HG03432 (cell line): Measurements from ENCODE around the gene WNK2.

Experiments
- ATAC-seq: cut with Tn5 transposase; IDR thresholded peaks from one replicate; pipeline ENCODE4 v1.9.1; 2021; ENCODE audit warnings: mild to moderate bottlenecking, moderate library complexity; ENCODE audit not compliant: unreplicated experiment

Gene WNK2

GRCh38 chr9:93252781-93253530 lies 69.0 kb downstream of the WNK2 start:
- no peak for ATAC-seq

- no peak for ATAC-seq
These were observed 69.7 kb downstream of the WNK2 start for GRCh38 chr9:93253633-93254032.

GRCh38 chr9:93254061-93254481 lies 70.1 kb downstream of the WNK2 start:
- ATAC-seq = no peak

GRCh38 chr9:93254806-93255493 lies 71.0 kb downstream of the WNK2 start:
- no peak for ATAC-seq

- ATAC-seq = no peak
These were observed 71.5 kb downstream of the WNK2 start for GRCh38 chr9:93255494-93255867.

GRCh38 chr9:93255994-93256877 lies 72.3 kb downstream of the WNK2 start:
- no peak for ATAC-seq

GRCh38 chr9:93256878-93257807 lies 73.2 kb downstream of the WNK2 start:
- no peak for ATAC-seq

- no peak for ATAC-seq
These were observed 73.9 kb downstream of the WNK2 start for GRCh38 chr9:93257808-93258331.

GRCh38 chr9:93258419-93258817 lies 74.5 kb downstream of the WNK2 start:
- no peak for ATAC-seq

GRCh38 chr9:93258818-93259489 lies 75.0 kb downstream of the WNK2 start:
- ATAC-seq = no peak

GRCh38 chr9:93259490-93260262 lies 75.7 kb downstream of the WNK2 start:
- no peak for ATAC-seq

GRCh38 chr9:93260263-93261066 lies 76.5 kb downstream of the WNK2 start:
- no peak for ATAC-seq

- ATAC-seq = no peak
These were observed 77.3 kb downstream of the WNK2 start for GRCh38 chr9:93261281-93261680.

GRCh38 chr9:93261735-93262523 lies 78.0 kb downstream of the WNK2 start:
- ATAC-seq = no peak

GRCh38 chr9:93262537-93263310 lies 78.8 kb downstream of the WNK2 start:
- ATAC-seq = no peak
